H9 (cell line): ENCODE data around the gene PRKD2. TPM values are rescaled to one million over a fixed set of nuclear protein-coding genes. Genes with fewer than 3 reads are reported as not detected.
A peak's percentile ranks its signal among the peaks of the same experiment; 100 is the strongest.

ENCODE experiments used
- DNase-seq: peaks from one replicate; pipeline ENCODE4 v3.0.0-alpha.2; 2017
- H2AFZ ChIP-seq: one replicate; pipeline ENCODE4 v1.6.1; 2013; ENCODE audit warnings: mild to moderate bottlenecking, low read length, control low read depth, moderate library complexity
- H2AK5ac ChIP-seq: 2 replicates; pipeline ENCODE4 v1.6.1; 2013; ENCODE audit warnings: low read length, control low read depth, mixed read lengths; ENCODE audit not compliant: insufficient read length
- H2BK120ac ChIP-seq: one replicate; pipeline ENCODE4 v1.6.1; 2013; ENCODE audit warnings: low read depth, mild to moderate bottlenecking, low read length, control low read depth, inconsistent platforms; ENCODE audit not compliant: poor library complexity, severe bottlenecking
- H2BK12ac ChIP-seq: 2 replicates; pipeline ENCODE4 v1.6.1; 2013; ENCODE audit warnings: low read length, control low read depth, mixed read lengths, low read depth; ENCODE audit not compliant: insufficient read length
- H2BK15ac ChIP-seq: 2 replicates; pipeline ENCODE4 v1.6.1; 2013; ENCODE audit warnings: low read depth, low read length, control low read depth
- H2BK20ac ChIP-seq: one replicate; pipeline ENCODE4 v1.6.1; 2013; ENCODE audit warnings: low read depth, mild to moderate bottlenecking, low read length, control low read depth, inconsistent platforms; ENCODE audit not compliant: poor library complexity, severe bottlenecking
- H2BK5ac ChIP-seq: 2 replicates; pipeline ENCODE4 v1.6.1; 2013; ENCODE audit warnings: low read length, control low read depth, mixed read lengths; ENCODE audit not compliant: insufficient read length
- H3K14ac ChIP-seq: 2 replicates; pipeline ENCODE4 v1.6.1; 2013; ENCODE audit warnings: low read length, control low read depth; ENCODE audit not compliant: insufficient read depth
- H3K18ac ChIP-seq: 2 replicates; pipeline ENCODE4 v1.6.1; 2013; ENCODE audit warnings: low read depth, mild to moderate bottlenecking, mixed read lengths, low read length, control low read depth; ENCODE audit not compliant: insufficient read length
- H3K23ac ChIP-seq: 2 replicates; pipeline ENCODE4 v1.6.1; 2013; ENCODE audit warnings: low read length, control low read depth, mixed read lengths, low read depth; ENCODE audit not compliant: insufficient read length
- H3K23me2 ChIP-seq: 2 replicates; pipeline ENCODE4 v1.6.1; 2013; ENCODE audit warnings: low read depth, mild to moderate bottlenecking, mixed read lengths, low read length, control low read depth; ENCODE audit not compliant: insufficient read length, poor library complexity, severe bottlenecking
- H3K27ac ChIP-seq: 2 replicates; pipeline ENCODE4 v1.5.1; 2013; ENCODE audit warnings: low read length, control low read depth, mixed read lengths, low read depth; ENCODE audit not compliant: insufficient read length
- H3K27me3 ChIP-seq: 2 replicates; pipeline ENCODE4 v1.6.1; 2013; ENCODE audit warnings: low read length, control low read depth, inconsistent platforms; ENCODE audit not compliant: insufficient read depth
- H3K4ac ChIP-seq: 2 replicates; pipeline ENCODE4 v1.6.1; 2013; ENCODE audit warnings: low read depth, mild to moderate bottlenecking, control low read depth, inconsistent platforms, low read length, moderate library complexity
- H3K4me1 ChIP-seq: 2 replicates; pipeline ENCODE4 v1.6.1; 2013; ENCODE audit warnings: low read length, control low read depth, inconsistent platforms; ENCODE audit not compliant: insufficient read depth
- H3K4me2 ChIP-seq: 2 replicates; pipeline ENCODE4 v1.6.1; 2013; ENCODE audit warnings: low read length, control low read depth, mixed read lengths; ENCODE audit not compliant: insufficient read length, insufficient read depth
- H3K56ac ChIP-seq: 2 replicates; pipeline ENCODE4 v1.6.1; 2013; ENCODE audit warnings: low read depth, mild to moderate bottlenecking, mixed read lengths, low read length, control low read depth; ENCODE audit not compliant: insufficient read length
- H3K79me1 ChIP-seq: 2 replicates; pipeline ENCODE4 v1.6.1; 2013; ENCODE audit warnings: low read depth, mild to moderate bottlenecking, moderate library complexity, low read length, control low read depth, inconsistent platforms; ENCODE audit not compliant: insufficient read depth, poor library complexity, severe bottlenecking
- H3K79me2 ChIP-seq: 2 replicates; pipeline ENCODE4 v1.6.1; 2013; ENCODE audit warnings: low read length, control low read depth, inconsistent platforms; ENCODE audit not compliant: insufficient read depth
- H3K9ac ChIP-seq: 2 replicates; pipeline ENCODE4 v1.6.1; 2013; ENCODE audit warnings: low read length, control low read depth, mixed read lengths; ENCODE audit not compliant: insufficient read length; ENCODE audit errors: extremely low read depth
- H3K9me3 ChIP-seq: one replicate; pipeline ENCODE4 v1.6.1; 2013; ENCODE audit warnings: low read depth, low read length, inconsistent platforms; ENCODE audit not compliant: control insufficient read depth
- H3T11ph ChIP-seq: one replicate; pipeline ENCODE4 v1.6.1; 2013; ENCODE audit warnings: mild to moderate bottlenecking, low read length, control low read depth, inconsistent platforms
- H4K20me1 ChIP-seq: one replicate; pipeline ENCODE4 v1.6.1; 2013; ENCODE audit not compliant: control insufficient read depth, insufficient read length, insufficient read depth
- H4K5ac ChIP-seq: 2 replicates; pipeline ENCODE4 v1.6.1; 2013; ENCODE audit warnings: low read depth, mild to moderate bottlenecking, mixed read lengths, low read length, control low read depth; ENCODE audit not compliant: insufficient read length
- H4K8ac ChIP-seq: replicated peaks from 2 replicates; pipeline ENCODE4 v1.6.1; 2013; ENCODE audit warnings: low read length, control low read depth, mixed read lengths, low read depth; ENCODE audit not compliant: insufficient read length
- H4K91ac ChIP-seq: 2 replicates; pipeline ENCODE4 v1.6.1; 2013; ENCODE audit warnings: low read depth, mild to moderate bottlenecking, moderate library complexity, mixed read lengths, low read length, control low read depth; ENCODE audit not compliant: insufficient read length
- H3K27ac Mint-ChIP-seq, 3 experiments: 2 replicates in 2 of 3; 3 replicates in 1 of 3; pipeline ENCODE4 v1.8.0; 2020 to 2021; ENCODE audit warnings: mixed read lengths in 3 of 3, mild to moderate bottlenecking in 1 of 3, moderate library complexity in 1 of 3
- H3K27me3 Mint-ChIP-seq: 2 replicates; pipeline ENCODE4 v1.8.0; 2021; ENCODE audit warnings: low read depth, mild to moderate bottlenecking, moderate library complexity, mixed read lengths
- H3K36me3 Mint-ChIP-seq, 3 experiments: 2 replicates in 2 of 3; 3 replicates in 1 of 3; pipeline ENCODE4 v1.8.0; 2020 to 2021; ENCODE audit warnings: low read depth in 3 of 3, mixed read lengths in 3 of 3; ENCODE audit not compliant: insufficient read depth in 1 of 3
- H3K4me1 Mint-ChIP-seq, 2 experiments: 2 replicates each; pipeline ENCODE4 v1.8.0; 2020; ENCODE audit warnings: mixed read lengths in 2 of 2
- H3K4me3 Mint-ChIP-seq, 2 experiments: 2 replicates in 1 of 2; 3 replicates in 1 of 2; pipeline ENCODE4 v1.8.0; 2020 to 2021; ENCODE audit warnings: mild to moderate bottlenecking in 2 of 2, mixed read lengths in 2 of 2, moderate library complexity in 1 of 2
- H3K9me3 Mint-ChIP-seq, 2 experiments: 2 replicates in 1 of 2; 3 replicates in 1 of 2; pipeline ENCODE4 v1.8.0; 2020; ENCODE audit warnings: mild to moderate bottlenecking in 2 of 2, mixed read lengths in 2 of 2, moderate library complexity in 1 of 2
- WGBS: extraction: QIAGEN DNeasy Blood & Tissue Kit; methylation state at CpG from one replicate; pipeline ENCODE4 v1.1.7; 2013; ENCODE audit warnings: missing lambda C conversion rate, low lambda C conversion rate, mixed read lengths; ENCODE audit not compliant: insufficient read length; ENCODE audit errors: extremely low coverage; 5-methylcytosine and 5-hydroxymethylcytosine counted together
- total RNA-seq: library from RNA; stranded (reverse); gene quantifications from 2 replicates; pipeline ENCODE4 v1.2.1, GENCODE V29; 2021
- TF ChIP-seq, protein P1 (sequence below): fragments of 200-600 bp; sonication (generic); conservative IDR thresholded peaks from 3 replicates; pipeline ENCODE4 v1.8.0; 2021; ENCODE audit warnings: antibody characterized with exemption, mild to moderate bottlenecking

The PRKD2 gene
- total RNA-seq, 1 experiment from 2014 or later = 60.7 TPM

DNA sequence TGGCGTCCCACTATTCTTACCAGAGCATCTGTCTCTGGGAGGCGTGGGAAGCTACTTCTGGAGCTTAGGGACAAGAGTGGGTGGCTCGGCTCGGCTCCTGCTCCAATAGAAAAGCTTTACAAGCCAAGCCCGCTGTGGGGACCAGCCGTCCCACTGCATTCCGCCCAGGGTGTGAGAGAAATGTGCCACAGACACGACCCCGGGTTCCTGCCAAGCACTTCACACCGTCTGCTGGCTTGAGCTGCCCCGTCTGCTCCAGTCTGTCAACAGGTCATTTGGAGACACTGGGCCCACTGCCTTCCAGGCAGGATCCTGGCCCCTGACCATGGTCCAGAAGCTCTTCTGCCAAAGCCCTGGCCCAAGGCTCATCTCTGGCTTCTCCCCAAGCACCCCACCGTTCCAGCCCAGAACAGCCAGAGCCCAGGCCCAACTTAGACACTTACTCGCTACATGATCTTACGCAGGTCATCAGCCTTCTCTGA is 22.4 kb upstream of the PRKD2 start:
- H4K20me1 ChIP-seq = no peaks in the 10 kb centered on the region
- no CpG with 5 or more reads among the region's 14 CpGs for WGBS
- TF ChIP-seq, protein P1, sequence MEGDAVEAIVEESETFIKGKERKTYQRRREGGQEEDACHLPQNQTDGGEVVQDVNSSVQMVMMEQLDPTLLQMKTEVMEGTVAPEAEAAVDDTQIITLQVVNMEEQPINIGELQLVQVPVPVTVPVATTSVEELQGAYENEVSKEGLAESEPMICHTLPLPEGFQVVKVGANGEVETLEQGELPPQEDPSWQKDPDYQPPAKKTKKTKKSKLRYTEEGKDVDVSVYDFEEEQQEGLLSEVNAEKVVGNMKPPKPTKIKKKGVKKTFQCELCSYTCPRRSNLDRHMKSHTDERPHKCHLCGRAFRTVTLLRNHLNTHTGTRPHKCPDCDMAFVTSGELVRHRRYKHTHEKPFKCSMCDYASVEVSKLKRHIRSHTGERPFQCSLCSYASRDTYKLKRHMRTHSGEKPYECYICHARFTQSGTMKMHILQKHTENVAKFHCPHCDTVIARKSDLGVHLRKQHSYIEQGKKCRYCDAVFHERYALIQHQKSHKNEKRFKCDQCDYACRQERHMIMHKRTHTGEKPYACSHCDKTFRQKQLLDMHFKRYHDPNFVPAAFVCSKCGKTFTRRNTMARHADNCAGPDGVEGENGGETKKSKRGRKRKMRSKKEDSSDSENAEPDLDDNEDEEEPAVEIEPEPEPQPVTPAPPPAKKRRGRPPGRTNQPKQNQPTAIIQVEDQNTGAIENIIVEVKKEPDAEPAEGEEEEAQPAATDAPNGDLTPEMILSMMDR = no peak
- H2AFZ ChIP-seq = no peak overlapping the region
- no peaks in the 10 kb centered on the region for H3K27me3 ChIP-seq
- H4K91ac ChIP-seq = no peak overlapping the region
- H3K27ac ChIP-seq = no peak overlapping the region
- no peak overlapping the region for H3K56ac ChIP-seq
- Mint-ChIP-seq H3K36me3 (peaks cover 22 to 69% (median 55%) of the 10 kb centered on the region in 3 experiments; a peak in 6 of 7 replicates), H3K9me3 (no peaks in the 10 kb centered on the region), H3K27ac (peak overlapping the region; percentile 66 to 72 (median 72); a peak in 6 of 7 replicates), H3K27me3 (no peaks in the 10 kb centered on the region), H3K4me3 (no peak overlapping the region; a peak in 2 of 5 replicates), H3K4me1 (peaks cover 26 to 33% of the 10 kb centered on the region in 2 experiments)
- DNase-seq = no peak
- no peak overlapping the region for H3K18ac ChIP-seq
- no peak overlapping the region for H2BK5ac ChIP-seq
- H3K14ac ChIP-seq = no peak overlapping the region
- H3K79me2 ChIP-seq = peaks cover 39% of the 10 kb centered on the region
- H2BK12ac ChIP-seq = no peak overlapping the region
- H2BK120ac ChIP-seq = no peak overlapping the region
- H3K23ac ChIP-seq = no peak overlapping the region
- H3K79me1 ChIP-seq = peaks cover 3% of the 10 kb centered on the region
- no peaks in the 10 kb centered on the region for H3K9me3 ChIP-seq
- H2BK20ac ChIP-seq = no peak overlapping the region
- H3K4me2 ChIP-seq = no peak overlapping the region
- H3T11ph ChIP-seq = no peak overlapping the region
- H3K23me2 ChIP-seq = no peaks in the 10 kb centered on the region
- no peak overlapping the region for H3K4ac ChIP-seq
- H2BK15ac ChIP-seq = no peak overlapping the region
- H4K8ac ChIP-seq = no peak overlapping the region
- H3K4me1 ChIP-seq = 0 out of 2 replicates have a peak, but pooled peaks cover 3% of the 10 kb centered on the region
- no peak overlapping the region for H2AK5ac ChIP-seq
- H4K5ac ChIP-seq = no peak overlapping the region
- H3K9ac ChIP-seq = no peak overlapping the region
